WTC11 (cell line): ENCODE measurements around the gene FMNL3. TPM values are rescaled to one million over a fixed set of nuclear protein-coding genes. Genes with fewer than 3 reads are reported as not detected.

Experiments
- ATAC-seq: fragments of 200-7000 bp; cut with Tn5 transposase; 2 replicates; pipeline ENCODE4 v1.10.0; 2021; ENCODE audit warnings: mild to moderate bottlenecking, moderate library complexity
- CTCF ChIA-PET: fragments of 300-600 bp; sonication (Branson Sonifier 250); formaldehyde crosslinking; loops from one replicate; lab custom pipeline; 2021; ENCODE audit warnings: antibody characterized with exemption; lab: Charles Lee
- POLR2A ChIA-PET: fragments of 350-600 bp; sonication (Branson Sonifier 250); formaldehyde crosslinking; loops from one replicate; lab custom pipeline; 2021; ENCODE audit warnings: antibody characterized with exemption; lab: Charles Lee
- DNase-seq: peaks from one replicate; pipeline ENCODE4 v3.0.0; 2021; ENCODE audit warnings: low spot score
- H3K27ac Mint-ChIP-seq: 2 replicates; pipeline ENCODE4 v1.8.0; 2021; ENCODE audit warnings: mixed read lengths
- H3K27me3 Mint-ChIP-seq: 2 replicates; pipeline ENCODE4 v1.8.0; 2021; ENCODE audit warnings: low read depth, mild to moderate bottlenecking, moderate library complexity, mixed read lengths
- H3K36me3 Mint-ChIP-seq: 2 replicates; pipeline ENCODE4 v1.8.0; 2021; ENCODE audit warnings: mixed read lengths
- H3K4me1 Mint-ChIP-seq: 2 replicates; pipeline ENCODE4 v1.8.0; 2022; ENCODE audit warnings: mixed read lengths
- H3K4me3 Mint-ChIP-seq: 2 replicates; pipeline ENCODE4 v1.8.0; 2021; ENCODE audit warnings: mild to moderate bottlenecking, moderate library complexity, mixed read lengths
- H3K9me3 Mint-ChIP-seq: 2 replicates; pipeline ENCODE4 v1.8.0; 2021; ENCODE audit warnings: mixed read lengths
- ATF2 ChIP-seq: sonication (generic); formaldehyde crosslinking; IDR thresholded peaks from 2 replicates; pipeline ENCODE4 v1.8.1; 2022; ENCODE audit warnings: low read depth, missing genetic modification reagents, borderline replicate concordance
- CREM ChIP-seq: sonication (generic); formaldehyde crosslinking; IDR thresholded peaks from 2 replicates; pipeline ENCODE4 v1.8.1; 2022; ENCODE audit warnings: mild to moderate bottlenecking, missing genetic modification reagents, moderate library complexity
- CTCF ChIP-seq: fragments of 200-600 bp; IDR thresholded peaks from 2 replicates; pipeline ENCODE4 v1.8.0; 2022; ENCODE audit warnings: antibody characterized with exemption
- E2F1 ChIP-seq: sonication (generic); formaldehyde crosslinking; IDR thresholded peaks from 2 replicates; pipeline ENCODE4 v1.8.0; 2022; ENCODE audit warnings: mild to moderate bottlenecking, missing genetic modification reagents
- ETV6 ChIP-seq: sonication (generic); formaldehyde crosslinking; IDR thresholded peaks from 2 replicates; pipeline ENCODE4 v1.8.1; 2022; ENCODE audit warnings: mild to moderate bottlenecking, missing genetic modification reagents
- FOXJ3 ChIP-seq: sonication (generic); formaldehyde crosslinking; IDR thresholded peaks from 2 replicates; pipeline ENCODE4 v1.9.0; 2021; ENCODE audit warnings: missing genetic modification reagents, mild to moderate bottlenecking, borderline replicate concordance
- FOXP1 ChIP-seq: sonication (generic); formaldehyde crosslinking; IDR thresholded peaks from 2 replicates; pipeline ENCODE4 v1.8.0; 2022; ENCODE audit warnings: missing genetic modification reagents, mild to moderate bottlenecking, moderate library complexity, borderline replicate concordance
- GABPB1 ChIP-seq: sonication (generic); formaldehyde crosslinking; IDR thresholded peaks from 2 replicates; pipeline ENCODE4 v1.8.1; 2023; ENCODE audit warnings: mild to moderate bottlenecking, missing genetic modification reagents
- IRF2 ChIP-seq: sonication (generic); formaldehyde crosslinking; IDR thresholded peaks from 2 replicates; pipeline ENCODE4 v1.8.0; 2022; ENCODE audit warnings: low read depth, missing genetic modification reagents, borderline replicate concordance
- NR3C1 ChIP-seq: sonication (generic); formaldehyde crosslinking; conservative IDR thresholded peaks from 2 replicates; pipeline ENCODE4 v1.8.1; 2023; ENCODE audit warnings: low read depth, mild to moderate bottlenecking, missing genetic modification reagents
- SMAD4 ChIP-seq: sonication (generic); formaldehyde crosslinking; IDR thresholded peaks from 2 replicates; pipeline ENCODE4 v1.8.0; 2022; ENCODE audit warnings: mild to moderate bottlenecking, missing genetic modification reagents
- SOX15 ChIP-seq: fragments of 250-450 bp; sonication (Bioruptor Pico); IDR thresholded peaks from 2 replicates; pipeline ENCODE4 v1.9.0; 2021; ENCODE audit warnings: mild to moderate bottlenecking
- TCF7 ChIP-seq: sonication (generic); formaldehyde crosslinking; IDR thresholded peaks from 2 replicates; pipeline ENCODE4 v1.8.0; 2022; ENCODE audit warnings: mild to moderate bottlenecking, low read depth, missing genetic modification reagents, moderate library complexity
- TEAD4 ChIP-seq: sonication (generic); formaldehyde crosslinking; IDR thresholded peaks from 2 replicates; pipeline ENCODE4 v1.8.0; 2022; ENCODE audit warnings: mild to moderate bottlenecking, missing genetic modification reagents
- USF1 ChIP-seq: sonication (generic); formaldehyde crosslinking; IDR thresholded peaks from 2 replicates; pipeline ENCODE4 v1.8.0; 2022; ENCODE audit warnings: mild to moderate bottlenecking, missing genetic modification reagents
- ZBTB21 ChIP-seq: sonication (generic); formaldehyde crosslinking; IDR thresholded peaks from 2 replicates; pipeline ENCODE4 v1.8.1; 2023; ENCODE audit warnings: mild to moderate bottlenecking, missing genetic modification reagents, borderline replicate concordance
- ZNF396 ChIP-seq: fragments of 250-450 bp; sonication (Bioruptor Pico); IDR thresholded peaks from 2 replicates; pipeline ENCODE4 v1.8.0; 2021; ENCODE audit warnings: mild to moderate bottlenecking, moderate library complexity, borderline replicate concordance
- ZNF425 ChIP-seq: fragments of 250-450 bp; sonication (Bioruptor Pico); conservative IDR thresholded peaks from 2 replicates; pipeline ENCODE4 v1.9.0; 2021; ENCODE audit warnings: mild to moderate bottlenecking
- total RNA-seq: library from RNA; stranded (reverse); gene quantifications from 3 replicates; pipeline ENCODE4 v1.2.3, GENCODE V29; 2021
- TF ChIP-seq, protein P1 (sequence below): fragments of 250-450 bp; sonication (Bioruptor Pico); IDR thresholded peaks from 2 replicates; pipeline ENCODE4 v1.9.0; 2021; ENCODE audit warnings: moderate library complexity, mild to moderate bottlenecking, inconsistent platforms, borderline replicate concordance
- TF ChIP-seq, protein P2 (sequence below): sonication (generic); formaldehyde crosslinking; IDR thresholded peaks from 2 replicates; pipeline ENCODE4 v1.8.0; 2023; ENCODE audit warnings: missing genetic modification reagents, mild to moderate bottlenecking, borderline replicate concordance

FMNL3 gene
- total RNA-seq, 1 experiment from 2014 or later = 19.3 TPM

GRCh38 chr12:49588721-49589516, 118.3 kb downstream of the FMNL3 start (continued):
- TF ChIP-seq NR3C1 (CRISPR knock-in tag) (no peak), ETV6 (no peak), FOXJ3 (no peak), IRF2 (CRISPR knock-in tag) (no peak), ZNF396 (CRISPR knock-in tag) (no peak), SOX15 (CRISPR knock-in tag) (no peak)

GRCh38 chr12:49588281-49588680, 118.9 kb downstream of the FMNL3 start:
- TF ChIP-seq SMAD4 (no peak), TCF7 (no peak), FOXP1 (CRISPR knock-in tag) (no peak), FOXJ3 (no peak), GABPB1 (CRISPR knock-in tag) (no peak), ZBTB21 (CRISPR knock-in tag) (no peak), ATF2 (CRISPR knock-in tag) (no peak), CTCF (no peak), ZNF425 (CRISPR knock-in tag) (no peak), IRF2 (CRISPR knock-in tag) (no peak), USF1 (CRISPR knock-in tag) (no peak), E2F1 (CRISPR knock-in tag) (no peak), TEAD4 (CRISPR knock-in tag) (no peak), CREM (CRISPR knock-in tag) (no peak)
- TF ChIP-seq, protein P1, sequence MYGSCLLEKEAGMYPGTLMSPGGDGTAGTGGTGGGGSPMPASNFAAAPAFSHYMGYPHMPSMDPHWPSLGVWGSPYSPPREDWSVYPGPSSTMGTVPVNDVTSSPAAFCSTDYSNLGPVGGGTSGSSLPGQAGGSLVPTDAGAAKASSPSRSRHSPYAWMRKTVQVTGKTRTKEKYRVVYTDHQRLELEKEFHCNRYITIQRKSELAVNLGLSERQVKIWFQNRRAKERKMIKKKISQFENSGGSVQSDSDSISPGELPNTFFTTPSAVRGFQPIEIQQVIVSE = no peak
- TF ChIP-seq, protein P2, sequence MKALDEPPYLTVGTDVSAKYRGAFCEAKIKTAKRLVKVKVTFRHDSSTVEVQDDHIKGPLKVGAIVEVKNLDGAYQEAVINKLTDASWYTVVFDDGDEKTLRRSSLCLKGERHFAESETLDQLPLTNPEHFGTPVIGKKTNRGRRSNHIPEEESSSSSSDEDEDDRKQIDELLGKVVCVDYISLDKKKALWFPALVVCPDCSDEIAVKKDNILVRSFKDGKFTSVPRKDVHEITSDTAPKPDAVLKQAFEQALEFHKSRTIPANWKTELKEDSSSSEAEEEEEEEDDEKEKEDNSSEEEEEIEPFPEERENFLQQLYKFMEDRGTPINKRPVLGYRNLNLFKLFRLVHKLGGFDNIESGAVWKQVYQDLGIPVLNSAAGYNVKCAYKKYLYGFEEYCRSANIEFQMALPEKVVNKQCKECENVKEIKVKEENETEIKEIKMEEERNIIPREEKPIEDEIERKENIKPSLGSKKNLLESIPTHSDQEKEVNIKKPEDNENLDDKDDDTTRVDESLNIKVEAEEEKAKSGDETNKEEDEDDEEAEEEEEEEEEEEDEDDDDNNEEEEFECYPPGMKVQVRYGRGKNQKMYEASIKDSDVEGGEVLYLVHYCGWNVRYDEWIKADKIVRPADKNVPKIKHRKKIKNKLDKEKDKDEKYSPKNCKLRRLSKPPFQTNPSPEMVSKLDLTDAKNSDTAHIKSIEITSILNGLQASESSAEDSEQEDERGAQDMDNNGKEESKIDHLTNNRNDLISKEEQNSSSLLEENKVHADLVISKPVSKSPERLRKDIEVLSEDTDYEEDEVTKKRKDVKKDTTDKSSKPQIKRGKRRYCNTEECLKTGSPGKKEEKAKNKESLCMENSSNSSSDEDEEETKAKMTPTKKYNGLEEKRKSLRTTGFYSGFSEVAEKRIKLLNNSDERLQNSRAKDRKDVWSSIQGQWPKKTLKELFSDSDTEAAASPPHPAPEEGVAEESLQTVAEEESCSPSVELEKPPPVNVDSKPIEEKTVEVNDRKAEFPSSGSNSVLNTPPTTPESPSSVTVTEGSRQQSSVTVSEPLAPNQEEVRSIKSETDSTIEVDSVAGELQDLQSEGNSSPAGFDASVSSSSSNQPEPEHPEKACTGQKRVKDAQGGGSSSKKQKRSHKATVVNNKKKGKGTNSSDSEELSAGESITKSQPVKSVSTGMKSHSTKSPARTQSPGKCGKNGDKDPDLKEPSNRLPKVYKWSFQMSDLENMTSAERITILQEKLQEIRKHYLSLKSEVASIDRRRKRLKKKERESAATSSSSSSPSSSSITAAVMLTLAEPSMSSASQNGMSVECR (CRISPR knock-in tag) = no peak
- Mint-ChIP-seq H3K4me1 (no peaks in the 10 kb centered on the region), H3K4me3 (no peak overlapping the region), H3K27me3 (no peaks in the 10 kb centered on the region), H3K36me3 (peaks cover 12% of the 10 kb centered on the region), H3K9me3 (0 out of 2 replicates have a peak, but pooled peaks cover 4% of the 10 kb centered on the region), H3K27ac (no peak overlapping the region)
- POLR2A ChIA-PET = no interaction called here
- CTCF ChIA-PET = interaction anchor here (1.1 to 1.8 kb wide), 3 partner anchors 8 to 241 kb away, joined by 3 to 8 read pairs (median 4); no protein-coding TSS in a partner anchor
- DNase-seq (no peak), ATAC-seq (no peak)
